H1 (cell line): ENCODE measurements around the gene ASIC2. TPM values are rescaled to one million over a fixed set of nuclear protein-coding genes. Genes with fewer than 3 reads are reported as not detected.

Experiments
- CHD2 ChIP-seq: IDR thresholded peaks from 2 replicates; pipeline ENCODE4 v1.6.1; 2012; ENCODE audit warnings: low read length, improper control_type of control experiment
- SP2 ChIP-seq: IDR thresholded peaks from 2 replicates; pipeline ENCODE4 v1.6.1; 2012; ENCODE audit warnings: mild to moderate bottlenecking, low read length, inconsistent platforms
- SUZ12 ChIP-seq: fragments of 200-600 bp; sonication (generic); IDR thresholded peaks from 2 replicates; pipeline ENCODE4 v1.6.1; 2012; ENCODE audit warnings: mild to moderate bottlenecking, inconsistent platforms, low read length, moderate library complexity, mixed read lengths
- polyA plus RNA-seq, 7 experiments: library from polyadenylated mRNA; depleted of rRNA in 3 of 7; stranded (reverse) in 5 of 7; unstranded in 2 of 7; fragments of >200 nt in 5 of 7; fragments of 200-250 nt in 2 of 7; gene quantifications; 1 replicate in 5 of 7; 2 replicates in 1 of 7; 4 replicates in 1 of 7; pipeline versions ENCODE4 v1.2.1 to v1.2.3, GENCODE V29; 2011 to 2013; ENCODE audit warnings: missing spikeins in 2 of 7, mixed read lengths in 2 of 7
- total RNA-seq: library from RNA; stranded (reverse); fragmentation: NEBNext Ultra II Directional; extraction: Animal tissue kit (Norgen Biotek cat#: 25700); gene quantifications from 2 replicates; pipeline ENCODE4 v1.2.1, GENCODE V29; 2021
- TF ChIP-seq, protein P1 (sequence below): fragments of 300-600 bp; sonication (generic); IDR thresholded peaks from 2 replicates; pipeline ENCODE4 v1.7.1; 2012; ENCODE audit warnings: low read length, moderate library complexity, mild to moderate bottlenecking, inconsistent platforms; ENCODE audit not compliant: insufficient replicate concordance
- TF ChIP-seq, protein P2 (sequence below): IDR thresholded peaks from 2 replicates; pipeline ENCODE4 v1.6.1; 2012; ENCODE audit warnings: inconsistent platforms

Gene ASIC2
- total and polyA plus RNA-seq, 2 of the 8 experiments (the other 6 are each of a cell fraction or from before 2014, with no cell fraction given) = 0.86 to 1.2 TPM

DNA sequence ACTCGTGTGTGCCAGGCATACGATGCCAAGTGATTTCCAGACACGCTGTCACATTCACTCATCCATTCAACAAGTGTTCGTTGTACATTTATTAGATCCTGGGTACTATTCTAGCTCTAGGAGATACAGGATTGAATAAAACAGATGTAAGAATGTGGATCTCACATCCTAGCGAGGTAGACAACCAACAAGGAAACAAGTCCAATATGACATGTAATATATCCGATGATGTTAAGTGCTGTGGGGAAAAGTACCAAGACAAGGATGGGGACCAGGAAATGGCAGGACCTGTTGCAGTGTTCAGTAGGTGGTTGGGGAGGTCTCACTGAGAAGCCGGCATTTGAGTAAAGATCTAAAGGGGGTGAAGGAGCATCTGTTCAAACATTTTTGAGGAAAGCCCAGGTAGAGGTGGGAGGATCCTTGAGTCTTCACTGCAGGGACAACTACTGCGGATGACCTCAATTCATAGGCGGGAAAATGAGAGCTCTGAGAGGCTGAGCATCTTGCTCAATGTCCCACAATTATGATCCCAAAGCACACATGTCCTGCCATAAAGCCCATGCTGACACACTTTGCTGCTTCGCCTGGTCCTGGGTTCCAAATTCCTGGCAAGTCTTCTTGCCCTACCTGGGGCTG is 129.4 kb downstream of the ASIC2 start (continued):
- TF ChIP-seq, protein P1, sequence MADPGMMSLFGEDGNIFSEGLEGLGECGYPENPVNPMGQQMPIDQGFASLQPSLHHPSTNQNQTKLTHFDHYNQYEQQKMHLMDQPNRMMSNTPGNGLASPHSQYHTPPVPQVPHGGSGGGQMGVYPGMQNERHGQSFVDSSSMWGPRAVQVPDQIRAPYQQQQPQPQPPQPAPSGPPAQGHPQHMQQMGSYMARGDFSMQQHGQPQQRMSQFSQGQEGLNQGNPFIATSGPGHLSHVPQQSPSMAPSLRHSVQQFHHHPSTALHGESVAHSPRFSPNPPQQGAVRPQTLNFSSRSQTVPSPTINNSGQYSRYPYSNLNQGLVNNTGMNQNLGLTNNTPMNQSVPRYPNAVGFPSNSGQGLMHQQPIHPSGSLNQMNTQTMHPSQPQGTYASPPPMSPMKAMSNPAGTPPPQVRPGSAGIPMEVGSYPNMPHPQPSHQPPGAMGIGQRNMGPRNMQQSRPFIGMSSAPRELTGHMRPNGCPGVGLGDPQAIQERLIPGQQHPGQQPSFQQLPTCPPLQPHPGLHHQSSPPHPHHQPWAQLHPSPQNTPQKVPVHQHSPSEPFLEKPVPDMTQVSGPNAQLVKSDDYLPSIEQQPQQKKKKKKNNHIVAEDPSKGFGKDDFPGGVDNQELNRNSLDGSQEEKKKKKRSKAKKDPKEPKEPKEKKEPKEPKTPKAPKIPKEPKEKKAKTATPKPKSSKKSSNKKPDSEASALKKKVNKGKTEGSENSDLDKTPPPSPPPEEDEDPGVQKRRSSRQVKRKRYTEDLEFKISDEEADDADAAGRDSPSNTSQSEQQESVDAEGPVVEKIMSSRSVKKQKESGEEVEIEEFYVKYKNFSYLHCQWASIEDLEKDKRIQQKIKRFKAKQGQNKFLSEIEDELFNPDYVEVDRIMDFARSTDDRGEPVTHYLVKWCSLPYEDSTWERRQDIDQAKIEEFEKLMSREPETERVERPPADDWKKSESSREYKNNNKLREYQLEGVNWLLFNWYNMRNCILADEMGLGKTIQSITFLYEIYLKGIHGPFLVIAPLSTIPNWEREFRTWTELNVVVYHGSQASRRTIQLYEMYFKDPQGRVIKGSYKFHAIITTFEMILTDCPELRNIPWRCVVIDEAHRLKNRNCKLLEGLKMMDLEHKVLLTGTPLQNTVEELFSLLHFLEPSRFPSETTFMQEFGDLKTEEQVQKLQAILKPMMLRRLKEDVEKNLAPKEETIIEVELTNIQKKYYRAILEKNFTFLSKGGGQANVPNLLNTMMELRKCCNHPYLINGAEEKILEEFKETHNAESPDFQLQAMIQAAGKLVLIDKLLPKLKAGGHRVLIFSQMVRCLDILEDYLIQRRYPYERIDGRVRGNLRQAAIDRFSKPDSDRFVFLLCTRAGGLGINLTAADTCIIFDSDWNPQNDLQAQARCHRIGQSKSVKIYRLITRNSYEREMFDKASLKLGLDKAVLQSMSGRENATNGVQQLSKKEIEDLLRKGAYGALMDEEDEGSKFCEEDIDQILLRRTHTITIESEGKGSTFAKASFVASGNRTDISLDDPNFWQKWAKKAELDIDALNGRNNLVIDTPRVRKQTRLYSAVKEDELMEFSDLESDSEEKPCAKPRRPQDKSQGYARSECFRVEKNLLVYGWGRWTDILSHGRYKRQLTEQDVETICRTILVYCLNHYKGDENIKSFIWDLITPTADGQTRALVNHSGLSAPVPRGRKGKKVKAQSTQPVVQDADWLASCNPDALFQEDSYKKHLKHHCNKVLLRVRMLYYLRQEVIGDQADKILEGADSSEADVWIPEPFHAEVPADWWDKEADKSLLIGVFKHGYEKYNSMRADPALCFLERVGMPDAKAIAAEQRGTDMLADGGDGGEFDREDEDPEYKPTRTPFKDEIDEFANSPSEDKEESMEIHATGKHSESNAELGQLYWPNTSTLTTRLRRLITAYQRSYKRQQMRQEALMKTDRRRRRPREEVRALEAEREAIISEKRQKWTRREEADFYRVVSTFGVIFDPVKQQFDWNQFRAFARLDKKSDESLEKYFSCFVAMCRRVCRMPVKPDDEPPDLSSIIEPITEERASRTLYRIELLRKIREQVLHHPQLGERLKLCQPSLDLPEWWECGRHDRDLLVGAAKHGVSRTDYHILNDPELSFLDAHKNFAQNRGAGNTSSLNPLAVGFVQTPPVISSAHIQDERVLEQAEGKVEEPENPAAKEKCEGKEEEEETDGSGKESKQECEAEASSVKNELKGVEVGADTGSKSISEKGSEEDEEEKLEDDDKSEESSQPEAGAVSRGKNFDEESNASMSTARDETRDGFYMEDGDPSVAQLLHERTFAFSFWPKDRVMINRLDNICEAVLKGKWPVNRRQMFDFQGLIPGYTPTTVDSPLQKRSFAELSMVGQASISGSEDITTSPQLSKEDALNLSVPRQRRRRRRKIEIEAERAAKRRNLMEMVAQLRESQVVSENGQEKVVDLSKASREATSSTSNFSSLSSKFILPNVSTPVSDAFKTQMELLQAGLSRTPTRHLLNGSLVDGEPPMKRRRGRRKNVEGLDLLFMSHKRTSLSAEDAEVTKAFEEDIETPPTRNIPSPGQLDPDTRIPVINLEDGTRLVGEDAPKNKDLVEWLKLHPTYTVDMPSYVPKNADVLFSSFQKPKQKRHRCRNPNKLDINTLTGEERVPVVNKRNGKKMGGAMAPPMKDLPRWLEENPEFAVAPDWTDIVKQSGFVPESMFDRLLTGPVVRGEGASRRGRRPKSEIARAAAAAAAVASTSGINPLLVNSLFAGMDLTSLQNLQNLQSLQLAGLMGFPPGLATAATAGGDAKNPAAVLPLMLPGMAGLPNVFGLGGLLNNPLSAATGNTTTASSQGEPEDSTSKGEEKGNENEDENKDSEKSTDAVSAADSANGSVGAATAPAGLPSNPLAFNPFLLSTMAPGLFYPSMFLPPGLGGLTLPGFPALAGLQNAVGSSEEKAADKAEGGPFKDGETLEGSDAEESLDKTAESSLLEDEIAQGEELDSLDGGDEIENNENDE = no peak
- TF ChIP-seq SUZ12 (no peak), CHD2 (no peak), SP2 (no peak)
- TF ChIP-seq, protein P2, sequence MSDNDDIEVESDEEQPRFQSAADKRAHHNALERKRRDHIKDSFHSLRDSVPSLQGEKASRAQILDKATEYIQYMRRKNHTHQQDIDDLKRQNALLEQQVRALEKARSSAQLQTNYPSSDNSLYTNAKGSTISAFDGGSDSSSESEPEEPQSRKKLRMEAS = no peak
- TF ChIP-seq, all 59 proteins: peak for 0
